HUDEP-2 (cell line): ENCODE data around the gene LRRC46.

Source experiments
- DNase-seq, 76 experiments: peaks; one replicate each; lab custom pipeline; 2025; ENCODE audit not compliant: unreplicated experiment in 76 of 76; lab: John Stamatoyannopoulos, UW

Gene LRRC46

DNA sequence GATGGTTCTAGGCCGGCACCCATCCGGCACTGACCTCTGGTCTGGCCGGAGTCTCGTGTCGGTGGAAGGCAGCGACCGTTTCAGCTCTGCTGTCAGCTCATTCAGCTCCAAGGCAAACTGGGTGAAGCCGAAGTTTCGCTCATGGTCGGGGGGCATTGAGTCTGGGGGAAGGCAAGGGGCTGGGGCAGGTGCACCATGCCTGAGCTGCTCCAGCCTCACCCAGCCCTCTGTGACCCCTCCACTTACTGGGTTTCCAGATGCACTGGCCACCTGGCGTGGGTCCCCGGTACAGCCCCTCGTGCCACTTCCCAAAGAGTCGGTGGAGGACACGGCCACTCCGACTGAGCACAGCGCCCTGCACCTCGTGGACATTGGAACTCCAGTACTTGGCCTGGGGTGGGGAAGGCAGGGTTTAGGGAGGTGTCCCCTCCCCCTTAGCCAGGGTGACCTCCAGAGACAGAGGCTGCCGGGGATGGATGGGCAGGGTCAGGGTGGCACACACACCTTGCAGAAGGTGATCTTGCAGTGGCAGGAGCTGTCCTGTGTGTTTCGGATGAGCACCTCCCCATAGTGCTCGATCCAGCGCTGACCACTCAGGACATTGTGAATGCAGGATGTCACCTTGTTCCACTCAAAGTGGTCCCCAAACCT is 22.5 kb upstream of the LRRC46 start:
- no peak for DNase-seq

DNA sequence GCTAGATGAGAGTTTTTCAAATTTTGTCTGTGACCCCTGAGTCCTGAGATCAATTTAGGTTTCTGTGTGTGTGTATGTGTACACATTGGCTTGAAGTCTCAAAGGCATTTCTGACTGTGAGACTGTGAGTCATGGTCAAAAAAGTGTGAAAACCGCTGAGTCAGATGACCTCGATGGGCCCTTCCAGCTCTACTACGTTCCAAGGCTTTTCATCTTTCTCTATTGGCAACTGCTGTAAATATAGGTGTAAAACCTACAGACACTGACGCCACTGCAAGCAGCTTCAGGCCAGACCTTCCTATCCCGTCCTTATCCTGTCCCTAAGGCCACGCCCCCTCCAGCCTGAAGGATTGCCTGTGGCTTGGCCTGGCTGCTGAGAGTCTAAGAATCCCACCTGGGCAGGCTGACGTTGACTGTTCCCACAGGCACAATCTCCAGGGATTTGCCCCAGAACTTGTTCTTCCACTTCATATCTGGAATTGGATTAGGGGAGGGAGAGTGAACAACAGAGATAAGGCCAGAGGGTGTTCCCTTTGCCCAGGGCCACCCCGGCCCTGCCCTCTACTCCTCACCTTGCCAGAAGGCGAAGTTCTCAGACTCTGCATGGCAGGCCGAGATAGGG is 21.2 kb upstream of the LRRC46 start:
- DNase-seq: peak in 56 of 76 experiments; percentile 14 to 78 (median 46)

DNA sequence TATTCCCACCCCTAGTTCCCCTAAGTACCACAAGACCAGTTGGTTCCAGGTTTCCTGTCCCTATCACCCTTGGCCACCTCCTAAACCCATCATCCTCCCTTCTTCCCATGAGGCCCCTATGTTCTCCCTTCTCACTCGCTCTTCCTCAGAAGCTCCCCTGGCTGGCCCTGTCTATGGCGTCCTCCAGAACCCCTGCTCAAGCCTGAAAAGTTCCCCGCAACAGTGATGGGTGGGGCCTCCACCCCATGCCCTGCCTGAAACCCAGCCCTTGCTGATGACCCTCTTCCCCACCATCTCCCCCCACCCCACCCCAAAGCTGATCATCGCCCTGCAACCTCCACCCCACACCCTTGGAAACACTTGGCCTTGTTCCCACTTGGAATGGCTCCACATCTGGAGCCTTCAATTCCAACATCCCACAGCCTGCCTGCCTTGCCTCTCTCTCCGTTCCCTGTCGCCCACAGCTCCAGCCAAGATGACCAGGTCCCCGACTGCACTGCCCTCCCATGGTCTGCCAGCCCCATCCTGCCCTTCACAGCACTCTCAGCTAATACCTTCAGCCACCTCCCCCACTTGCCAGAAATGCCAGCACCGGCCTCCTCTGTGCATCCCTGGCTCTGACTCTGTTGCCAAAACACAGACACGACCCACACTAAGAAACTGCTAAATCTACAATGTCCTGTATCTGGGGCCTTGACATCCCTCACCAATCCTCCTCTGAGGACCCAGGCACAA is 20.4 kb upstream of the LRRC46 start:
- no peak for DNase-seq

DNA sequence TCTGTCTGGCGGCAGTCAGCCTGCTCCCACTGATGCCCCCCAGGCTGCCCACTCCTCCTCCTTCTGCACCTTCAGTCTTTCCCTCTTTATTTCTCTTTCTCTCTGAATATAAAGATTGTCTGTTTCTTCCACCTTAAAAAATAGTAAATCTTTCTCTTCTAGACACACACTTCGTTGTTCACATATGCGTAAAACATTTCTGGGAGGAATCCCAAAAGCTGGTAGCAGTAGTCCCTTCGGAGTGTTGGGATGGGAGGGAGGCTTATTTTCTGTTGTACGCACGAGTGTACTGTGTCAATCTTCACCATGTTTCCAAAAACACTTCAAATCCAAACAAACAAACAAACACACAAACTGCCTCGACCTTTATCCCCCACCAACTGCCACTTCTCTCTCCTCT is 19.8 kb upstream of the LRRC46 start:
- DNase-seq: no peak

DNA sequence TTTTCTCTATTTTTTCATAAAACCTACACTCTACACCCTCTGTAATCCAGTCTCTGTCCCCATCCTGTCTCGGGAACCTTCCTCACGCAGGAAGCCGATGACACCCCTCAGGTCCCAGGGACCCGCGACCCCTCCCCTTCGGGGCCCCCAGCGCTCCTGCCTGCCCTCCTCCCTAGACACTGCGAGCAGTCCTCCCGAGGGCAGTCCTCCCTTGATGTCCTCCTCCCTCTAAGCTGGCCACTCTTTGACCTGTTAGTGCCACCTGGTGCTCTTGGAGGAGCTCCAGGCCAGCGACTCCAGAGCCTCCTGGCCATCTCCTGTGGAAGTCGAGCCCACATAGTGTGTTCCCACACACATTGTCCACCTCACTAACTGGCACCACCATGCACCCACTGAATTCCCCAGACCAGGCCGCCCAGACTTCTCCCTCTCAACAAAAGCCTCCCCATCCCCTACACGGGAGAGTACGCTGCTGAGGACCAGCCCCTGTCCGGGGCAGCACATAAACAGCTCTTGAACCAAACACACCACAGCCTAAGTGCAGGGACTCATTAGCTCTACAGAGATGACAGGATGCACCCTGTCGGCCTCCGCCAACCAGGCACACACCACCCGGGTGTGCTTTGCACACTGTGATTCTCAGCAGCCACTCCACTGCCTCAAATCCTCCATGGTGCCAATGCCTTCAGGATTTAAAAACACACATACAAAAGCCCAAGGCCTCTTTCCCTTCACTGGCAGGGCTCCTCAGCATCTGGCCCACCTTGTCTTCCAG is 19.1 kb upstream of the LRRC46 start:
- no peak for DNase-seq

DNA sequence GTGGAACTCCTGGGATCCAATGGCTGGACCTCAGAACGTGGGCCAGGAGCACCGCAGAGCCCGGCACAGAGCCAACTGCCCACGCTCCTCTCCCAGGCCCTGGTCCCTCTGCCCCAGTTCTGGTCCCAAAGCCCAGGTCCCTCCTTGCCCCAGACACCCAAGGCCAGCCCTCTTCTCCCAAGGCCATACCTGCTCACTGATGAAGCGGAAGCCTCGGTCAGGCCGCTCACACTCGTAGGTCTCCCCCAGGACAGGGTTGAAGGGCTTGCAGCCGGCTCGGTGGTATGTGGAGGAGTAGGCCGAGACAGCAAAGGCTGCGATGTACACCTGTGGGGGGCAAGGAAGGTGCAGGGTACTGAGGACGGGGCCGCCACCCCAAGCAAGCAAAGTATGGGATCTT is 18.4 kb upstream of the LRRC46 start:
- DNase-seq: no peak

DNA sequence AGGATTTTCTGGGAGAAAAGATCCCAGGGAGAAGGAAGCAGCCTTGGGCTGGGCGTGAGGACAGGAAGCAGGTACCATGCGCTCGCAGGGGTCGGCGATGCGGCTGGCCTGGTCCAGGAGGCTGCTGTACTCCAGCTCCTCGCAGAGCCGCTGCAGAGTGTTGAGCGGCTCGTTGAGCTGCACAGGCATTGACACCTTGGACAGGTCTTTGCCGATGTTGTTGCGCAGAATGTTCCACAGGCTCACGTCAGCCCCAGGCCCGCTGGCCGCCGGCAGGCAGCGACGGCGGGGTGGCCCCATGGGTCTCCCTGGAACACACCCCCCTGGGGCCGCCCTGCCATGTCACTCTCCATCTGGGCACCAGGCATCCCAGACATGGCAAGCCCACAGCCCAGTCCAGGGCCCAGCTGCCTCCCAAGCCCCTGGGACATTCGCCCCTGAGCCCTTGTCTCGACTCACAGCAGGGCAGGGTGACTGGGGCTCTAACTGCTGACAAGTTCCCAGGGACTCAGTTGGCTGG is 17.9 kb upstream of the LRRC46 start:
- DNase-seq: no peak

DNA sequence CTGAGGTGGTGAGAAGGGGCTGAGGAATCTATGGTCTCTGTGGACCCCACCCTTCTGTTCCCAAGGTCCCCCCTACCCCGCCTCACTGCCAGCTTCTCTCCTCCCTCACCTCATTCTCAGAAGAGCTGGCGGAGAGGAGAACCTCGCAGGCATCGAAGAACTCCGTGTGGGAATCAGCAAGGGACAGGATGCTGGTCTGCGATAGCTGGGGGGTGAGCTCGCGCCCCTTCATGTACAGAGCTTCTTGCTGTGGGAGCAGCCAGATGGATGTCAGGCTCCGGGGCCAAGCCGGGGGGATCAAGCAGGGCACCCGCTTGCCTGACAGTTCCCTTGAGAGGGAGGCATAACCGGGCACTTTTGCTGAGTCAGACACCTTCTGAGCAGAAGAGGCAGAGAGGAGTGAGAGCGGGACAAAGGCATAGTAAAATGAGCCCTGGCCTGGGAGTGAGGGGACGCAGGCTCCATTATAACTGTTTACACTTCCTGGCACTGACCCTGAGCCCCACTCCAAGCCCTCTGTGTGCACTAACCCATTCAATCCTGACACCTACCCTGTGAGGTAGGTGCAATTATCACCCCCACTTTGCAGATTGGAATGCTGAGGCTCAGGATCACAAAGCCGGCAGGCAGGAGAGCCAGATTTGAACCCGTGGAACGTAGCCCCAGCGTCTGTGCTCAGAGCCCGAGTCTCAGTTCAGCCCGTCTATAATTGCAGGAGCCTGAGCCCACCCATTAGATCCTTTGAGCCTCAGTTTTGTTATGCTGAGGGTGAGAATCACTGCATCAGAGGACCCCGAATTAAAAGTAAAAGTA is 16.2 kb upstream of the LRRC46 start:
- DNase-seq: no peak

DNA sequence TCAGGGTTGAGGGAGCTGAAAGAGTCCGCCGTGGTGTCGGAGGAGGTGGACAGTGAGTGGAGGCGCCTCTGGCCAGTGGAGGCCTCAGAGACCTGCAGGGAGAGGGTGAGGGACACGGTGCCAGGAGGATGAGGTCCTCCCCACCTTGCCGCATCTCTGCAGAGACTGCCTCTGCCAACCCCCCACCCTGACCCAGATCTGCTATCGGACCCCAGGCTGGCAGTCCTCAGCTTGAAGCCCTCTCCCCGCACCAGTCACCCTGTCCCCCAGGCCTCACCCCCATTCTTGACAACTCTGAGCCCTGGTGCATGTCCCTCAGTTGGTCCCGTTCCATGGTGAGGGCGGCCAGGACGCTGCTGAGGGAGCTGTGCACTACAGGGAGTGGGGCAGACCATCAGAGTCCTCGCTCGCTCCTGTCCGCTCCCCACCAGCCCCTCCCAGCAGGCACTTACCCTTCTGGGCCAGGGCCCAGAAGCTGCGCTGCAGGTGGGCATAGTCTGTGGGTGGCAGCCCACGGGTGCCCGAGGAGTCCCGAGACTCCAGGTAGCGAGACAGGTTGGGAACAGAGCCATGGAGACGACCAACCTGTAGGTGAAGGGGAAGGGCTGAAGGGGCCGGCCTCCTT is 15.2 kb upstream of the LRRC46 start:
- DNase-seq: no peak

DNA sequence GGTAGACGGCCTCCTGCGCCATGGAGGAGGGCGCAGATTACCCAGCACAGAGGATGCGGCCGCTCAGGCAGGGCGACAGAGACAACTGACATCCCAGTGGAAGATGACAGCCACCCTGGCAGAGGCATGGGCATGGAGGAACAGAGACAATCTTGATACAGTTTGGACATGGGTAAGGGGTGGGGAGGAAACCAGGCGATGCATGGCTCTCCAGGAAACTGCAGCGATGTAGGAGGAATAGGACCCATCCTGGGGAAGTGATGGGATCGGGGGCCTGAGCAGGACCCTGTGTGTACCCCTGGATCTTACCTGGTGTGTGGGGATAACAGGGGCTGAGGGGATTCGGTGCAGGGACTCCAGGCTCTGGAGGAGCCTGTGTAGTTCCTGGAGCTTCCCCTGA is 14.5 kb upstream of the LRRC46 start:
- no peak for DNase-seq

DNA sequence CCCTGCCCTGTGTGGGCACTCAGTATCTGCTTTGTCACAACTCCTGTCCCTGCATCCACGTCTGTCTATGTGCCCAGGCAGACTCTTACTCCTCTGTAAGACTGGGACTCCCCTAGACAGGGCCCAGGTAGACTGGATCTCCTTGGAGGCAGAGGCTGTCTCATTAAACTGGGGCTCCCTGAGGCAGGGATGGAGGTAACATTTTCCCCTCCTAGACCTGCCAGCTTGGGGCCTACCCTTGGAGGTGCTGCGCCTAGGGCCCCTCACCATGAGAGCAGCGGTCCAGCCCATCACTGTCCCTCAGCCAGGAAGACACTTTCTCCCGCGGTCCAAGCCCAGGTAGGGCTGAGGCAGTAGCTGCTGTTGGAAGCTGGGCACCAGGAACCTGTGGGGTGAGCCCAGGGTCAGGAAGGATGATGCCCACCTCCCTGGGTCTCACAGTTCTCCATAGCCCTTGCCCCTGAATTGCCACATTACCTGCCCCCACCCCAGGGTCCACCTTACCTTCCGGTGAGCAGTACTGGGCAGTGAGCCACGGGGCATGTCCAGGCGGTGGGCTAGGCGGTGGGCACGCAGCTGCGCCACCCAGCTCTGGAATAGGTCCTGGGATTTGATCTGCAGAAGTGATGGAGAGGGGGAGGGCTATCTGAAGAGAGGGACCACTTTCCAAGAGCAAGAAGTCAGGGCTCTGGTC is 13.3 kb upstream of the LRRC46 start:
- DNase-seq: no peak

DNA sequence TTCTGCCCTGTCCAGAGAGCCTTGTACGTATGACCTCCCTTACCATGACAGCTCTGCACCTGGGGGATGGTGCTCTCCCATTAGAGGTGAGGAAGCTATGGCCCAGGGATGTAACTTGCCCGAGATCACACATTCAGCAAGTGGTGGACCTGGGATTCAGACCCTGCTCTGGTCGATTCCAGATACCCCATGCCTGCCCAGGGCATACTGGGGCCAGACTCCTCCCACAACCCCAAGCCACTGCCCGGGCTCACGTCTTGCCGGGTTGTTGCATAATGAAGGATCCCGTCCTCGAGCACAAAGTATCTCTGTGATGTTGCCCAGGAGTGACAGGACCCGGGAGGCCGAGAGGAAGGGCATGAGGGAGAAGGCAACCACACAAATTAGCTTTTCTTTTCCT is 12.0 kb upstream of the LRRC46 start:
- DNase-seq: no peak

DNA sequence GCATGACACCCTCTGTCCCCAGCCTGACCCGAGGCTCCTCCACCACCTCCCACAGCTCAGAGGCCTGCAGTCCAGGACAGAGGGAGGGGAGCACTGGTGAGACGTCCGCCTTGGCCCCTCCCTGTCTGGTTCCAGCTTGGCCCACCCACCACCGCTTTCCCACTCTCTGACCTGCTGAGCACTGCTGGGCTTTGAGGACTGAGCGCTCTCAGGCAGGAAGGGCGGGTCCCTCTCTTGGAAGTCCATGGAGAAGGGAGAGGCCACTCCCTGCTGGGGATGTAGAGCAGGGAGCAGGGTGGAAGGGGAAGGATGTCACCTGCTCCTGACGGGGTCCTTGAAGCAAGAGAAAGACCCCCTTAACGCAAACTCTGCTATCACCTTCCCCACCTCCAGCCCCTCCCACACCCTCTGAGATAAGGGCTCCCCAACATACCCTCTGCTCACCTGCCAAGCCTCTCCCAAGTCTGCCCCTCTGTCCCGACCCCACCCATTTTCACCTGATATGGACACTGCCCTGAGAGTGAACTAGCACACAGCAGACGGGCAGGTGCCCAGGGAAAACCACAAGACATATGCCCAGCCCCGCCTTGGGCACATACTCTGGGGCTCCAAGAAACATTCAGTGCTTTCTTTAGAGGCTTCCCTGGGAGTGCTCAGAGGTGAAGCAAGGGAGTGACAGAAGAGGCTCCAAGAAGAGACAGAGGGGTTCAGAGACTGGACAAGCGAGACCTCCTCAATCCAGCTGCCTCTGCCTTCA is 11.3 kb upstream of the LRRC46 start:
- no peak for DNase-seq

DNA sequence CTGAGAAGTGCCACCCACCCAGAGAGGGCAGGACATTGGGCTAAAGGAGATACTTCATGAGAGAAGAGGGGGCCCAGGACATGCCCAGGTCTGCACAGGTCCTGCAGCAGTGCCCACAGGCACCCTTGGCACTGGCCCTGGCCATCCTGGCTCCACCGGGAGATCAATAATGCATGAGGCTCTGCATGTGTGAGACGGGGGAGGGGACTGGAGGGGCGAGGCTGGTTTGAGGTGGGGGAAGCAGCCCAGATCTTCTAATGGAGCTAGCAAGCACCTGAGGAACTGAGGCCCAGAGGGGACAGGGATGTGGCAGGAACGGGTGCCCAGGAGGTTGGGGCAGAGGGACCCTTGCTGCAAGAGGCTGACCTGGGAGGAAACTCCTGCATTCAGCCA is 10.4 kb upstream of the LRRC46 start:
- no peak for DNase-seq

DNA sequence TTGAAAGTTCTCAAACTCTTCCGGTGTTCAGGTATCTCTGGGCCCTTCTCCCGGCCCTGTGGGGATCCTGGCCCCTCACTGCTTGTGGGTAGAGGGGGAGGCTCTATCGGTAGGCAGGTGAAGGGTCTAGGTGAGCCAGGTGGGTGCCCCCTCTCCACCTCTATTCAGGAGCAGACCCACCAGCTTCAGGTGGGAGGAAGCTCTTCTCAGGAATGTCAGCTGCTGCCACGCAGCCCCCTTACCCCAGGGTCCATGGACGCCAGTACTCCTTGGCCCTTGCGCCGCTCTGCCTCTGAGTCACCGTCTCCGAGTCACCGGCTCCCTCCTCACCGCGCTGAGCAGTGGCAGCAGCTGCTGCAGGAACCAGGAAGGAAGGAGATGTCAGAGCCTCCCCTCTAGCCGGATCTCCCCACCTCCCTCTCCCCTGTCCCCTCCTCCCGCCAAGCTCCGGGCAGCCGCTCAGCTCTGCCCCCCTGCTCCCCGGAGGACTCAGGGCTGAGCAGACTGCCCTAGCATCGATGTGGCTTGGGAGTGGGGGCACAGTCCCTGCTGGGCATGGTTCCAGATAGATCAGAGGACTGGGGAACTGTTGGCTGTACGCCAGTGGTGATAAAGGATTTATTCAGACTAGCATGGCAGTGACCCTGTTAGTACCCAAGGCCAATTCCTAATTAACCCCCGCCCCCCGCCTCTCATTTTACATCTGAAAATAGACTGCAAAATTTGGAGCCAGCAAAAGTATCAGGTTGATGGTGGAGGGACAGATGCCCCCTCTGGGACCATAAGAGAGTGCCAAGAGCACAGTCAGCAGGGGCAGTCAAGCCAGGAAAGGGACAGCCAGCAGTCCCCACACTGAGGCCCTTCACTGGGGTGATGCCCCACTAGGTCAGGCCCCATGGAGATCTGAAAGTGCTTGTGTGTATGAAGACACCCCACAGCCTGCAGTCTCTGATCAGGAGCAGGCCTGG is 9.8 kb upstream of the LRRC46 start, which contains the start of gene OSBPL7:
OSBPL7 (minus strand) TSS at position 371 of the 968 bp plus-strand sequence. CDS start 1,516 bp downstream, outside the sequence.
- peak in 68 of 76 experiments; percentile 15 to 81 (median 50) for DNase-seq

DNA sequence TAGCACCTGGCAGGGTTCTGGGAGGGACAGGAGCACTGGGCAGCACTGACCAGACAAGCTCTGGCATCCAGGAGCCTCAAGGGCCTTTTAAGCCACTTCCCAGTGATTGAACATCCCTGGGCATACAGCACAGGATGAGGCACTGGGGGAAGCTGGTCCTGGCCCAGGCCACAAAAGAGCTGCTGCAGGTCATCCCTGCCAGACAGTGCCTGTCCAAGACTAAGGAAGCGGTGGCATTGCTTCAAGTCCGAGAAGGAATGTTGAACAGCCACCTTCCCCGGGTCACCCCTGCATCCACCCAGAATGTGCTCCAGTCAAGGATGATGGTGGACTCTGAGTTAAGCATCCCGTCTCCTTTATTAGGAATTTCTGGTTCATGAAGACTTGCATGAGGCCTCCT is 8.7 kb upstream of the LRRC46 start:
- no peak for DNase-seq

DNA sequence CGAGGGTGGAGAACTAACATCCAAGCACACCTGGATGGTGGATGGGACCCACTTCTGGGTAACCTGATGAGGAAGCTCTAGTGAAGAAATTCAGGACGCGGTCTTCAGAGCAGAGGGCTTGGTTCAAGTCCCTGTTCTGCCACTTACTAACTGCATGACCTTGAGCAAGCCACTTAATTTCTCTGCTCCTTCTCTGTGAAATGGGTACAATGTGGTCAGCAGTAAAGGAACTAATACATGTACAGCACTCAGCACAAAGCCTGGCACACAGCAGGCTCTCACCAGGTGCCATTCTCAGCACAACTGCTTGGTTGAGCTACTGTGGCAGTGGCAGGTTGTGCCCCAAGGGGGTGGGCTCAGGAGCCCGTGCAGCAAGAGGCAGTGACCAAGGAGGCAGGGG is 8.0 kb upstream of the LRRC46 start:
- no peak for DNase-seq
